Smooth muscle cell (in vitro differentiated cells): ENCODE results near the gene SLC6A3. TPM values are rescaled to one million over a fixed set of nuclear protein-coding genes. Genes with fewer than 3 reads are reported as not detected.

Experiments
- DNase-seq: peaks from one replicate; lab custom pipeline; 2025; ENCODE audit not compliant: unreplicated experiment; lab: John Stamatoyannopoulos, UW
- H2AFZ ChIP-seq: fragments of 200-600 bp; sonication (generic); 2 replicates; pipeline ENCODE4 v1.6.0; 2016; ENCODE audit warnings: antibody characterized with exemption, low read depth, mild to moderate bottlenecking
- H3F3A ChIP-seq: fragments of 200-600 bp; sonication (generic); 2 replicates; pipeline ENCODE4 v1.6.0; 2017; ENCODE audit warnings: antibody characterized with exemption, low read depth
- H3K27ac ChIP-seq: fragments of 200-600 bp; sonication (generic); 2 replicates; pipeline ENCODE4 v1.5.1; 2016; ENCODE audit warnings: low read depth, mild to moderate bottlenecking
- H3K27me3 ChIP-seq: fragments of 200-600 bp; sonication (generic); 2 replicates; pipeline ENCODE4 v1.6.1; 2016; ENCODE audit warnings: low read depth, mild to moderate bottlenecking
- H3K36me3 ChIP-seq: fragments of 200-600 bp; sonication (generic); 2 replicates; pipeline ENCODE4 v1.5.1; 2016; ENCODE audit warnings: low read depth
- H3K4me1 ChIP-seq: fragments of 200-600 bp; sonication (generic); 2 replicates; pipeline ENCODE4 v1.5.1; 2016; ENCODE audit warnings: low read depth
- H3K4me2 ChIP-seq: fragments of 200-600 bp; sonication (generic); 2 replicates; pipeline ENCODE4 v1.6.0; 2016; ENCODE audit warnings: mild to moderate bottlenecking
- H3K4me3 ChIP-seq: fragments of 200-600 bp; sonication (generic); 2 replicates; pipeline ENCODE4 v1.5.1; 2016; ENCODE audit warnings: mild to moderate bottlenecking
- H3K79me2 ChIP-seq: fragments of 200-600 bp; sonication (generic); 2 replicates; pipeline ENCODE4 v1.6.0; 2016; ENCODE audit warnings: low read depth, mild to moderate bottlenecking
- H3K9ac ChIP-seq: fragments of 200-600 bp; sonication (generic); 2 replicates; pipeline ENCODE4 v1.6.0; 2016; ENCODE audit warnings: low read depth
- H3K9me3 ChIP-seq: fragments of 200-600 bp; sonication (generic); replicated peaks from 2 replicates; pipeline ENCODE4 v1.5.1; 2016; ENCODE audit warnings: low read depth
- H4K20me1 ChIP-seq: fragments of 200-600 bp; sonication (generic); 2 replicates; pipeline ENCODE4 v1.6.0; 2016; ENCODE audit warnings: low read depth
- WGBS: methylation state at CpG from one replicate; pipeline ENCODE4 v1.1.7; 2016; ENCODE audit warnings: low lambda C conversion rate; 5-methylcytosine and 5-hydroxymethylcytosine counted together
- polyA plus RNA-seq: library from polyadenylated mRNA; unstranded; fragments of >200 nt; fragmentation: Nextera tagmentation; extraction: Ambion mirVana; gene quantifications from 2 replicates; pipeline ENCODE4 v1.2.1, GENCODE V29; 2016
- total RNA-seq: library from RNA; depleted of rRNA; stranded (reverse); fragments of >200 nt; gene quantifications from 2 replicates; pipeline ENCODE4 v1.2.3, GENCODE V29; 2014
- TF ChIP-seq, protein P1 (sequence below): fragments of 200-600 bp; sonication (generic); IDR thresholded peaks from 2 replicates; pipeline ENCODE4 v1.5.1; 2017; ENCODE audit warnings: borderline replicate concordance, mild to moderate bottlenecking, antibody characterized with exemption; ENCODE audit not compliant: insufficient read depth, poor library complexity, severe bottlenecking

The SLC6A3 gene
- total and polyA plus RNA-seq, 2 experiments from 2014 or later = not detected

DNA sequence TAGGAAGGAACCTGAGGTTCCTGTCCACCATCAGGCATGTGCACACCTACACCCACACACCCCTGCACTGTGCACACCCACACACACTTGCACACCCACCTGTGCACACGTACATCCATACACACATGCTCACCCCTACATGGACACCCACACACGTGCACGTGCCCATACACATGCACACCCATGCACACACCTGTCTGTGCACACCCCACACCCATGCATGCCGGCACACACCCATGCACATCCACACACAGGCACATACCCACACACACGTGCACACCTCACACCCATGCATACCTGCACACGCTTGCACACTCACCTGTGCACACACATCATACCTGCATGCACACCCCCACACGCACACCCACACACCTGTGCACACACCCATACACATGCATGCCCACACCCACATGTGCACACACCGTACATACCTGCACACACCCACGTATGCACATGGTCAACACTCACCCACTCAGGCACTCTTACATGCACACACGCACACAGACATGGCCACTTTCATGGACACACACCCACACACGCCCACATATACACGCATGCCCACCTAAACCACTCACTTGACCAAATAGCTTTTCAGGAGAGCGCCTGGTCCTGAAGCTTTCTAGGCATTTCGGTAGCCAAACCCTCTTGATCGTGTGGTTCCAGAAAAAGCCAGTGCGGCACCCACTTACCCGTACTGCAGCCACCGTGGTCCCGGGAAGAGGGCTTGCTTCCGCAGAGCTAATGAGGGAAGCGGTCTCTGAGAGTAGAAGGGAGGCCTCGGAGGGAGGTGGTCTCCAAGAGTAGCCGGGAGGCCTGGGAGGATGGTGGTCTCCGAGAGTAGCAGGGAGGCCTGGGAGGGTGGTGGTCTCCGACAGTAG lies 63.6 kb downstream of the SLC6A3 start:
- H2AFZ ChIP-seq = no peak overlapping the region
- H3F3A ChIP-seq = no peaks in the 10 kb centered on the region
- TF ChIP-seq, protein P1, sequence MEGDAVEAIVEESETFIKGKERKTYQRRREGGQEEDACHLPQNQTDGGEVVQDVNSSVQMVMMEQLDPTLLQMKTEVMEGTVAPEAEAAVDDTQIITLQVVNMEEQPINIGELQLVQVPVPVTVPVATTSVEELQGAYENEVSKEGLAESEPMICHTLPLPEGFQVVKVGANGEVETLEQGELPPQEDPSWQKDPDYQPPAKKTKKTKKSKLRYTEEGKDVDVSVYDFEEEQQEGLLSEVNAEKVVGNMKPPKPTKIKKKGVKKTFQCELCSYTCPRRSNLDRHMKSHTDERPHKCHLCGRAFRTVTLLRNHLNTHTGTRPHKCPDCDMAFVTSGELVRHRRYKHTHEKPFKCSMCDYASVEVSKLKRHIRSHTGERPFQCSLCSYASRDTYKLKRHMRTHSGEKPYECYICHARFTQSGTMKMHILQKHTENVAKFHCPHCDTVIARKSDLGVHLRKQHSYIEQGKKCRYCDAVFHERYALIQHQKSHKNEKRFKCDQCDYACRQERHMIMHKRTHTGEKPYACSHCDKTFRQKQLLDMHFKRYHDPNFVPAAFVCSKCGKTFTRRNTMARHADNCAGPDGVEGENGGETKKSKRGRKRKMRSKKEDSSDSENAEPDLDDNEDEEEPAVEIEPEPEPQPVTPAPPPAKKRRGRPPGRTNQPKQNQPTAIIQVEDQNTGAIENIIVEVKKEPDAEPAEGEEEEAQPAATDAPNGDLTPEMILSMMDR = no peak
- no peaks in the 10 kb centered on the region for H3K36me3 ChIP-seq
- H3K79me2 ChIP-seq = no peaks in the 10 kb centered on the region
- DNase-seq = no peak
- peaks cover 4% of the 10 kb centered on the region for H3K4me1 ChIP-seq
- peaks cover 33% of the 10 kb centered on the region for H3K27me3 ChIP-seq
- H3K4me2 ChIP-seq = no peak overlapping the region
- H3K4me3 ChIP-seq = no peak overlapping the region
- WGBS = 89% methylated on average over 25 of the region's 25 CpGs
- H3K27ac ChIP-seq = no peak overlapping the region
- H4K20me1 ChIP-seq = no peaks in the 10 kb centered on the region
- no peak overlapping the region for H3K9ac ChIP-seq
- H3K9me3 ChIP-seq = no peaks in the 10 kb centered on the region

DNA sequence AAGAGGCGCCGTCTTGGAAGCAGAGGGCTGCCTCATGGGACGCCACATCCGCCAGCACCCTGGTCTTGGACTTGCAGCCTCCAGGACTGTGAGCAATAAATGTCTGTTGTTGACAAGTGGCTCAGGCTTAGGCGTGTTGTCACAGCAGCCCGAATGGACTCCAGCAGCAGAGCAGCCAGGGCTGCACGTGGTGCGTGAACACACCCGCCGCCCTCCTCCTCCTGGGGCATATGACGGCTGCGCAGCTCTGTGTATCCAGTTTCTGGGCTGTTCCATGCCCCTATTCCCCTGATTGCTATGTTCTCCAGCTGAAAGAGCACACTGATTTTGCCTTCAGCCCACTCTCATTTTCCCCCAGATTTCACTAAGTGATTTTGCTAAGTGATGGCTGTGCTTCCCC lies 64.3 kb downstream of the SLC6A3 start:
- H3K27ac ChIP-seq = no peak overlapping the region

DNA sequence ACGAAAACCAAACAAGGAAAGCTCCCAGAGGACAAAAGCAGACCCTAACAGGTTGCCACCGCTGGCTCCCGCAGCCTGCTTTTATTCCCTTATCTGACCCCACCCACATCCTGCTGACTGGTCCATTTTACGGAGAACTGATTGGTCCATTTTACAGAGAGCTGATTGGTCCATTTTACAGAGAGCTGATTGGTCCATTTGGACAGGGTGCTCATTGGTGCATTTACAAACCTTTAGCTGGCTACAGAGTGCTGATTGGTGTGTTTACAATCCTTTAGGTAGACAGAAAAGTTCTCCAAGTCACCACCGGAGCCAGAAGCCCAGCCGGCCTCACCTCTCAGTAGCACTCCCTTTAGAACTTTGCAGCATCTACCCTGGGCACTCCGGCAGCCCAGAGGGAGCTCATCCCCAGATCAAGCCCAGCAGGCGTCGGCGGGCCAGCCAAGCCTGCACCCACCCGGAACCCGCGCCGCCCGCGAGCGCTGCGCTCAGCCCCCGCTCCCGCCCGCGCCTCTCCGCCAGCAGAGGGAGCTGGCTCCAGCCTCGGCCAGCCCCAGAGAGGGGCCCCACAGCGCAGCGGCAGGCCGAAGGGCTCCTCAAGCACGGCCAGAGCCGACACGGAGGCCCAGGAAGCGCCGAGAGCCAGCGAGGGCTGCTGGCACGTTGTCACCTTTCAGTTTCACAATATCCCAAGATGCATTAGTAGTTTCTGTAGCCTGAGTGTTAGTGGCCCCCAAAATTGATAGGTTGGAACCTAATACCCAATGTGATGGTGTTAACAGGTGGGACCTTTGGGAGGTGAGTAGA lies 65.0 kb downstream of the SLC6A3 start:
- Histone ChIP-seq H3K4me2 (peak overlapping the region; percentile 65), H3K9ac (no peak overlapping the region), H3K79me2 (no peaks in the 10 kb centered on the region), H4K20me1 (no peaks in the 10 kb centered on the region), H3K36me3 (no peaks in the 10 kb centered on the region), H3K27me3 (peaks cover 19% of the 10 kb centered on the region), H3K9me3 (no peaks in the 10 kb centered on the region), H3K4me1 (no peaks in the 10 kb centered on the region), H2AFZ (no peak overlapping the region), H3F3A (no peaks in the 10 kb centered on the region), H3K4me3 (peak overlapping the region; percentile 13), H3K27ac (no peak overlapping the region)
- DNase-seq = peak; percentile 11
- TF ChIP-seq, protein P1 = peak; percentile 64
- WGBS = 24% methylated on average over 34 of the region's 34 CpGs

More for the DNA sequence above, 64.3 kb downstream of the SLC6A3 start:
- TF ChIP-seq, protein P1 = no peak
- no peak for DNase-seq
- peaks cover 4% of the 10 kb centered on the region for H3K4me1 ChIP-seq
- no peaks in the 10 kb centered on the region for H3K79me2 ChIP-seq
- peaks cover 26% of the 10 kb centered on the region for H3K27me3 ChIP-seq
- no peak overlapping the region for H3K4me3 ChIP-seq
- no peaks in the 10 kb centered on the region for H4K20me1 ChIP-seq
- H2AFZ ChIP-seq = no peak overlapping the region
- no peaks in the 10 kb centered on the region for H3F3A ChIP-seq
- peak overlapping the region; percentile 65 for H3K4me2 ChIP-seq
- no peak overlapping the region for H3K9ac ChIP-seq
- no peaks in the 10 kb centered on the region for H3K36me3 ChIP-seq
- no peaks in the 10 kb centered on the region for H3K9me3 ChIP-seq
- WGBS = 78% methylated on average over 12 of the region's 12 CpGs
